GM19043 (cell line): ENCODE measurements around the gene UGP2.
"Not testable (repeated sequence)": the region's sequence is repeated elsewhere in the genome, so short reads cannot be mapped to it uniquely, and the experiment has no call there.

Experiments used
- ATAC-seq: cut with Tn5 transposase; IDR thresholded peaks from one replicate; pipeline ENCODE4 v1.9.1; 2021; ENCODE audit warnings: low read depth; ENCODE audit not compliant: unreplicated experiment

UGP2 gene

GRCh38 chr2:63888490-63889402 is 47.0 kb downstream of the UGP2 start:
- peak; percentile 55 for ATAC-seq

- ATAC-seq, result no peak
Observed at GRCh38 chr2:63890678-63891077, 49.0 kb downstream of the UGP2 start.

DNA sequence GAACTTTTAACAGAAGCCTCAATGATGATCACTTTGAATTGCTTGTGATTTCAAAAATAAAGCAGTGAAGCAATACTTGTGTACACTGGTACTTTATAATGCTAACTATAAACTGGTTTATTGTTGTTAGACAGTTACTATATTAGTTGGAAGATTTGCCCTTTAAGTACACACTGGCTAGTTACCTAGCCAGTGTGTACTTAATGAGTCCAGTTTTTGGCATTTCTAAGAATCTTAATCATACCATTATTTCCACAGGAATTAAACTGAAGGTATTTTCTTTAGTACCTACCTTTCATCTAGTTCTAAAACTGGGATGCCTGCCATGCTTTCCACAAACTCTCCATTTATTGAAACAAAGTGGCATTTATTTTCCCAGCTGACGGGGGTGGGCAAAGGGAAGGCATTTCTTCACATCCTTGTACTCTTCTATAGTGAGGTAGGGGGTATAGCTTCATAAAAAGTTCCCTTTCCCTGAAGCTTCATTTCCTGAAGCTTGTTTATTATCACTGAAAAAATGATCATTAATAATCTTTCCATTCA is 49.9 kb downstream of the UGP2 start:
- no peak for ATAC-seq

GRCh38 chr2:63893163-63893562 is 51.5 kb downstream of the UGP2 start:
- no peak for ATAC-seq

- no peak for ATAC-seq
Observed at GRCh38 chr2:63894167-63894566, 52.5 kb downstream of the UGP2 start.

DNA sequence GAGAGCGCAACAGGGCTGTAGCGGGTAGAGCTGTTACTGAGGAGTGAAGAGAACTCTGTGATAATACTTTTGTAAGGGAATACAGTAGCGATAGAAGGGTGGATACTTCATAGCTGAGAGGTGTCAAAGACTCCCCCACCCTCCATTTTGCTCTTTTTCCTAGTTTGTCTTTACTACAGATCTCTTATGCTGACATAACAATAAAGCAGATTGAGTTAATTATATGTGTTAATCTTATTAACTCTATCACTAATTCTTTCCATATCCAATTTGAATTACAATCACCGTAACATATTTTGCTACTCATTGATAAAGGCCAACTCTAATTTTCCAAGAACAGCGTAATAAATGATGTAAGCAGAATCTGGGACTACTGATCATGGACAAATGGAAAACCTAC is 57.1 kb downstream of the UGP2 start:
- no peak for ATAC-seq

DNA sequence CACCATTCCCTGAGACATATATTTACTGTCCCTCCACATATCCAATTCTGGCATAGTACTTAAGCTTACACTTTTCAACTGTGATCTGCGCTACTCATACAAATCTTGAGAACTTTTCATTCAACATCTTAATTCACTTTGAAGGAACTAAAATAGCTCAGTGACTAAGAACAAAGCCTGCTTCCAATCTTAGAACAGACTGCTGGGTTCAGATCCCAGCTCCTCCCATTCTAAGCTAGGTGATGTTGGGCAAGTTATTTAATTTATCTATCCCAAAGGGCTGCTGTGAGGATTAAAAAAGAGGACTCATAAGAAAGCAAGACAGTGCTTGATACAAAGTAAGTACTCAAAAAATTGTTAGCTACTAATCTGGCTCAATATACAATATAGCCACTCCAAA is 57.9 kb downstream of the UGP2 start:
- ATAC-seq, result no peak

DNA sequence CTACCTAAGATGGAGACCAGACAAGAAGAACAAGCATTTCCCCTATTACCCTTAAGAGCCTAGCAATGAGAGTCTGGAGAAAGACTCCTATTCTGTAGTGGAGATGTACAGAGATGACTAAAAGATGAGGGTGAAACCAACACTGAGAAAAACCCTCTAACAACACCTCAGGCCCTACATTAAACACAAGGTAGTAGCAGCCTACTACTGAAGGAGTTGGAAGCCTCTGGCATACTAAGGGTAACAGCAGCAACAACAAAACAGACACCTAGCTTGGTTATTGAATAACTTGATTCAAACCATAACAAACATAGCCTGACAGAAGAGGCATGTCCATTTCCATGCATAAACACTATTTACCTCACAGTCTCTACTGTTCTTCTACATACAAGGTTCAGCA is 60.5 kb downstream of the UGP2 start:
- no peak for ATAC-seq

GRCh38 chr2:63903003-63903402 is 61.3 kb downstream of the UGP2 start:
- no peak for ATAC-seq

DNA sequence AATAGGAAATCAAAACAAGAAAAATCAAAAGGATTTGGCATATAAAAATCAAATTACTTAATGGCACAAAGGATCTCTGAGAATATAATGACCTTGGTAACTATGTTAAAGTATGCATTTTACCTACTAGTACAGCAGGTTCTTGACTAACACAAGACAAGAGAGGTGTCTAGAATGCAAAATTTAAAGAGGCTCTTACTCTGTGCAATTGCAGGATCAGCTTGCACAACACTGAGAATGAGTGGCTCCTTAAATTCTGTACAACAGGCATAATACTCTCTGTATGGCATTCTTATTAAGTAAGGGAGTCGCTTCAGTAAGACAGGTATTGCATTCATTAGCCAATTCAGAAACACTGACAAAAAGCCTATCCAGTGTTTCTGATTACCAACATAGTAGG is 72.6 kb downstream of the UGP2 start:
- no peak for ATAC-seq

DNA sequence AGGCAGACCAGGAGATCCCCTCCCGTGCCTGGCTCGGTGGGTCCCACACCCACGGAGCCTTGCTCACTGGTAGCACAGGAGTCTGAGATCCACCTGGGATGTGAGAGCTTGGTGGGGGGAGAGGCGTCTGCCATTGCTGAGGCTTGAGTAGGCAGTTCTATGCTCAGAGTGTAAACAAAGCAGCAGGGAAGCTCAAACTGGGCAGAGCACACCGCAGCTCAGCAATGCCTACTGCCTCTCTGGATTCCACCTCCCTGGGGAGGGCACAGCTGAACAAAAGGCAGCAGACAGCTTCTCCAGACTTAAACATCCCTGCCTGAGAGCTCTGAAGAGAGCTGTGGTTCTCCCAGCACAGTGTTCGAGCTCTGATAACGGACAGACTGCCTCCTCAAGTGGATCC is 85.1 kb downstream of the UGP2 start:
- ATAC-seq, result no peak

DNA sequence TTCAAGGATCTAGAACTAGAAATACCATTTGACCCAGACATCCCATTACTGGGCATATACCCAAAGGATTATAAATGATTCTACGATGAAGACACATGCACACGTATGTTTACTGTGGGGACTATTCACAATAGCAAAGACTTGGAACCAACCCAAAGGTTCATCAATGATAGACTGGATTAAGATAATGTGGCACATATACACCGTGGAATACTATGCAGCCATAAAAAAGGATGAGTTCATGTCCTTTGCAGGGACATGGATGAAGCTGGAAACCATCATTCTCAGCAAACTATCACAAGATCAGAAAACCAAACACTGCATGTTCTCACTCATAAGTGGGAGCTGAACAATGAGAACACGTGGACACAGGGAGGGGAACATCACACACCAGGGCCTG is 90.4 kb downstream of the UGP2 start:
- ATAC-seq, result not testable (repeated sequence)
